Thoracic aorta (tissue), 2 donors: ENCODE measurements around the gene PPP1R1B. TPM values are rescaled to one million over a fixed set of nuclear protein-coding genes. Genes with fewer than 3 reads are reported as not detected.

Experiments used
- ATAC-seq: fragments of 150-250 bp; one replicate; pipeline ENCODE4 v1.8.0; 2017; ENCODE audit warnings: low read depth; ENCODE audit not compliant: insufficient number of reproducible peaks, low FRiP score
- DNase-seq: peaks from one replicate; pipeline ENCODE4 v3.0.0-alpha.2; 2020; ENCODE audit warnings: low spot score
- H3K27ac ChIP-seq, 2 donors: fragments of 200-600 bp; sonication (generic); 1 replicate in 1 of 2; 2 replicates in 1 of 2; pipeline ENCODE4 v1.5.1; 2016; ENCODE audit warnings: mild to moderate bottlenecking in 2 of 2, moderate library complexity in 2 of 2
- H3K27me3 ChIP-seq: fragments of 200-600 bp; sonication (generic); replicated peaks from 2 replicates; pipeline ENCODE4 v1.6.0; 2016; ENCODE audit warnings: mild to moderate bottlenecking; ENCODE audit not compliant: insufficient read depth
- H3K36me3 ChIP-seq: fragments of 200-600 bp; sonication (generic); one replicate; pipeline ENCODE4 v1.5.1; 2016
- H3K4me1 ChIP-seq, 2 donors: fragments of 200-600 bp; sonication (generic); 1 replicate in 1 of 2; 2 replicates in 1 of 2; pipeline versions ENCODE4 v1.5.1 to v1.6.0; 2016; ENCODE audit warnings: low read depth in 2 of 2, mild to moderate bottlenecking in 1 of 2; ENCODE audit not compliant: control insufficient read depth in 1 of 2
- H3K4me3 ChIP-seq: fragments of 200-600 bp; sonication (generic); 2 replicates; pipeline ENCODE4 v1.5.1; 2016; ENCODE audit warnings: mild to moderate bottlenecking
- H3K9me3 ChIP-seq: fragments of 200-600 bp; sonication (generic); 2 replicates; pipeline ENCODE4 v1.5.1; 2016
- total RNA-seq, 2 donors: library from RNA; depleted of rRNA; stranded (reverse); fragments of >200 nt; gene quantifications; one replicate each; pipeline versions ENCODE4 v1.1.0 to v1.2.3, GENCODE V29; 2016
- TF ChIP-seq, protein P1 (sequence below): fragments of 200-600 bp; sonication (generic); IDR thresholded peaks from one replicate; pipeline ENCODE4 v1.5.1; 2019; ENCODE audit warnings: antibody characterized with exemption

PPP1R1B gene
- total RNA-seq, 2 donors from 2014 or later: 0.27 to 2.1 TPM

- no peaks in the 10 kb centered on the region for H3K36me3 ChIP-seq
- ATAC-seq (no peak), DNase-seq (no peak)
- no peak overlapping the region for H3K27ac ChIP-seq
- H3K4me1 ChIP-seq: peaks cover 14 to 21% of the 10 kb centered on the region in 2 donors
- TF ChIP-seq, protein P1, sequence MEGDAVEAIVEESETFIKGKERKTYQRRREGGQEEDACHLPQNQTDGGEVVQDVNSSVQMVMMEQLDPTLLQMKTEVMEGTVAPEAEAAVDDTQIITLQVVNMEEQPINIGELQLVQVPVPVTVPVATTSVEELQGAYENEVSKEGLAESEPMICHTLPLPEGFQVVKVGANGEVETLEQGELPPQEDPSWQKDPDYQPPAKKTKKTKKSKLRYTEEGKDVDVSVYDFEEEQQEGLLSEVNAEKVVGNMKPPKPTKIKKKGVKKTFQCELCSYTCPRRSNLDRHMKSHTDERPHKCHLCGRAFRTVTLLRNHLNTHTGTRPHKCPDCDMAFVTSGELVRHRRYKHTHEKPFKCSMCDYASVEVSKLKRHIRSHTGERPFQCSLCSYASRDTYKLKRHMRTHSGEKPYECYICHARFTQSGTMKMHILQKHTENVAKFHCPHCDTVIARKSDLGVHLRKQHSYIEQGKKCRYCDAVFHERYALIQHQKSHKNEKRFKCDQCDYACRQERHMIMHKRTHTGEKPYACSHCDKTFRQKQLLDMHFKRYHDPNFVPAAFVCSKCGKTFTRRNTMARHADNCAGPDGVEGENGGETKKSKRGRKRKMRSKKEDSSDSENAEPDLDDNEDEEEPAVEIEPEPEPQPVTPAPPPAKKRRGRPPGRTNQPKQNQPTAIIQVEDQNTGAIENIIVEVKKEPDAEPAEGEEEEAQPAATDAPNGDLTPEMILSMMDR: no peak
- peaks cover 32% of the 10 kb centered on the region for H3K27me3 ChIP-seq
- no peak overlapping the region for H3K4me3 ChIP-seq
- H3K9me3 ChIP-seq: no peaks in the 10 kb centered on the region
Measured at GRCh38 chr17:39595294-39595693, 31.5 kb upstream of the PPP1R1B start.

GRCh38 chr17:39595928-39596510 is 30.7 kb upstream of the PPP1R1B start:
- TF ChIP-seq, protein P1: no peak
- no peak for DNase-seq
- no peak for ATAC-seq
- no peak overlapping the region for H3K4me3 ChIP-seq
- H3K36me3 ChIP-seq: no peaks in the 10 kb centered on the region
- no peaks in the 10 kb centered on the region for H3K9me3 ChIP-seq
- H3K27ac ChIP-seq: no peak overlapping the region
- peaks cover 14 to 21% of the 10 kb centered on the region in 2 donors for H3K4me1 ChIP-seq
- peaks cover 38% of the 10 kb centered on the region for H3K27me3 ChIP-seq

DNA sequence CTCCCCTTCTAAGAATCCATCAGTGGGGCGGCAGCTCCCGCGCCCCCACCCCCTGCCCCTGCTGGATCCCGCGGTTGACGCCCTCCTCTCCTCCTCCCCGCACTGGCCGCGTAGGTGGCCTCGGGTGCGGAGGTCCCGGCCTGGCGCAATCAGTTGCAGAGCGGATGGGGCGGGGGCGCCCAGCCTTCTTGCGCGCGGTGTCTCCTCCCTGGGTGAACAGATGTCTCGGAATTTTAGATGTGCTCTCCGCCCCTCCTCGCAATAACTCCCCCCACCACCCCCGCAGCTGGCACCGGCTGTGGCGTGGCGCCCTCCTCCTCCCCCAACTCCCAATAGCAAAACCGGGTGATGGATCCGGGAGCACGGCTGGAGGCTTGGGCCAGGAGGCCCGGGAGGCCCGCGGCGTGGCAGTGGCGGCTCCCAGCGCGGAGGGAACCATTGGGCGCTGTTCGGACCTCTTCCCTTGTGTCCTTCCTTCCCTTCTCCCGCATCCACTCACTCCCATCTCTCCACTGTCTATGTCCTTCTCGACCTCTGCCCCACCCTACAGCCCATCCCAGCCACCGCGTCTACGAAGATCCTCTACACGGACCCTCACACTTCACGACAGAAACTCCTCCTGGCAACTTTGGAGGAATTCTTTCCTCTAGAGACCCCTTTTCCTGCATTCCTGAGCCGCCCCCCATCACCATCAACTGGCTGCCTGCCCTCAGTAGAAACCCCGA is 30.0 kb upstream of the PPP1R1B start:
- TF ChIP-seq, protein P1: no peak
- Histone ChIP-seq H3K36me3 (no peaks in the 10 kb centered on the region), H3K27ac (no peak overlapping the region), H3K4me3 (no peak overlapping the region), H3K4me1 (peaks cover 14 to 21% of the 10 kb centered on the region in 2 donors), H3K9me3 (no peaks in the 10 kb centered on the region), H3K27me3 (peaks cover 45% of the 10 kb centered on the region)
- DNase-seq (no peak), ATAC-seq (no peak)

DNA sequence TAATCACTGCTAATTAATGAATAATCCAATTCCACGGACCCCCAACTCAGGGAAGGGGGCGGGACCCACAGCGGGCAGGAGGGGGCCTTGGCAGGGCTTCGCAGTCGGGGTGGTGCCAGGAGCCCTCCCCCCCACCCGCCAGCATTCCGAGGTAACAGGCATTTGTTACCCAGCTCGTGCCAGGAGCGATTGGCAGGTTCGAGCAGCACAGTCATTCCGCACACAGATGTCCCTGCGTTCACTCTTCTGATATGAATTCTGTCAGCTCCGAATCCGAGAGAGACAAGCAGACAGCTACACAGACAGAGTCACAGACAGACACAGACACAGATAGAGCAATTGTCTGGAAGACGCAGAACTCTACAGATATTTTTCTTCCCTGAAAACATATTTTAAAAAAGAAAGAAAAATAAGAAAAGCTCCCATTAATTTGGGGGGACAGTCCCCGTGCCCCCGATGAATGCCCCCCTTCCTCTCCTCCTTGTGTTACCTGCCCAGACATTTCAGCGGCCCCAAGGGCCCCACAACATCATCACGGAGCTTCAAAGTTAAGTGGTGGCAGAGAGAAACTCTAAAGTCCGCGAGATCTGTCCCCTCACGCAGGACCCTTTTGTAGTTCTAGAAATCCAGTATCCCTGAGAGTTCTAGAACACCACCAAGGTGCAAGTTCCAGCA is 29.2 kb upstream of the PPP1R1B start:
- TF ChIP-seq, protein P1: no peak
- H3K36me3 ChIP-seq: no peaks in the 10 kb centered on the region
- no peak overlapping the region for H3K4me3 ChIP-seq
- H3K27ac ChIP-seq: peak overlapping the region in 1 of 2 donors; percentile 22
- ATAC-seq (no peak), DNase-seq (no peak)
- H3K4me1 ChIP-seq: peaks cover 14 to 21% of the 10 kb centered on the region in 2 donors
- H3K27me3 ChIP-seq: peaks cover 45% of the 10 kb centered on the region
- no peaks in the 10 kb centered on the region for H3K9me3 ChIP-seq

- H3K36me3 ChIP-seq: no peaks in the 10 kb centered on the region
- H3K27me3 ChIP-seq: peaks cover 41% of the 10 kb centered on the region
- no peak for ATAC-seq
- H3K4me1 ChIP-seq: peaks cover 14 to 21% of the 10 kb centered on the region in 2 donors
- DNase-seq: no peak
- TF ChIP-seq, protein P1: no peak
- H3K27ac ChIP-seq: no peak overlapping the region
- H3K9me3 ChIP-seq: no peaks in the 10 kb centered on the region
- no peak overlapping the region for H3K4me3 ChIP-seq
Measured at GRCh38 chr17:39598047-39598481, 28.7 kb upstream of the PPP1R1B start.
